Globus pallidus (tissue), 1 donor: ENCODE measurements around the gene PRR16.

Experiments
- DNase-seq: peaks from one replicate; pipeline ENCODE4 v3.0.0-alpha.2; 2015; ENCODE audit warnings: low spot score

The PRR16 gene

GRCh38 chr5:120516805-120517204 is 52.7 kb downstream of the PRR16 start:
- no peak for DNase-seq

GRCh38 chr5:120517607-120518252 is 53.6 kb downstream of the PRR16 start:
- no peak for DNase-seq

GRCh38 chr5:120518581-120518980 is 54.5 kb downstream of the PRR16 start:
- DNase-seq: no peak

GRCh38 chr5:120527251-120527650 is 63.2 kb downstream of the PRR16 start:
- DNase-seq: no peak

- DNase-seq: no peak
These were observed 64.5 kb downstream of the PRR16 start for GRCh38 chr5:120528609-120529008.

- DNase-seq: no peak
These were observed 65.3 kb downstream of the PRR16 start for GRCh38 chr5:120529386-120529785.

- no peak for DNase-seq
These were observed 67.1 kb downstream of the PRR16 start for GRCh38 chr5:120531215-120531614.

GRCh38 chr5:120532835-120533234 is 68.7 kb downstream of the PRR16 start:
- DNase-seq: no peak

- DNase-seq: no peak
These were observed 69.5 kb downstream of the PRR16 start for GRCh38 chr5:120533581-120533980.

GRCh38 chr5:120535900-120536299 is 71.8 kb downstream of the PRR16 start:
- DNase-seq: no peak

- DNase-seq: no peak
These were observed 74.0 kb downstream of the PRR16 start for GRCh38 chr5:120538149-120538548.

- no peak for DNase-seq
These were observed 74.5 kb downstream of the PRR16 start for GRCh38 chr5:120538644-120539043.

GRCh38 chr5:120539471-120539870 is 75.4 kb downstream of the PRR16 start:
- no peak for DNase-seq

GRCh38 chr5:120540097-120540496 is 76.0 kb downstream of the PRR16 start:
- no peak for DNase-seq

- no peak for DNase-seq
These were observed 79.9 kb downstream of the PRR16 start for GRCh38 chr5:120544043-120544442.

- no peak for DNase-seq
These were observed 80.9 kb downstream of the PRR16 start for GRCh38 chr5:120545007-120545406.

- no peak for DNase-seq
These were observed 81.9 kb downstream of the PRR16 start for GRCh38 chr5:120545951-120546350.

GRCh38 chr5:120546922-120547321 is 82.8 kb downstream of the PRR16 start:
- no peak for DNase-seq

GRCh38 chr5:120550358-120550757 is 86.3 kb downstream of the PRR16 start:
- no peak for DNase-seq

GRCh38 chr5:120552638-120553037 is 88.5 kb downstream of the PRR16 start:
- no peak for DNase-seq

GRCh38 chr5:120555345-120555744 is 91.2 kb downstream of the PRR16 start:
- no peak for DNase-seq

- no peak for DNase-seq
These were observed 99.9 kb downstream of the PRR16 start for GRCh38 chr5:120564013-120564412.

- DNase-seq: no peak
These were observed 103.0 kb downstream of the PRR16 start for GRCh38 chr5:120567066-120567465.

- no peak for DNase-seq
These were observed 103.8 kb downstream of the PRR16 start for GRCh38 chr5:120567921-120568320.

GRCh38 chr5:120568711-120569110 is 104.6 kb downstream of the PRR16 start:
- DNase-seq: no peak
